HepG2 (cell line): ENCODE results near the gene ARHGAP35. TPM values are rescaled to one million over a fixed set of nuclear protein-coding genes. Genes with fewer than 3 reads are reported as not detected.
"Not testable (repeated sequence)": the region's sequence is repeated elsewhere in the genome, so short reads cannot be mapped to it uniquely, and the experiment has no call there.

ENCODE experiments used
- ATAC-seq: fragments of 200-7000 bp; cut with Tn5 transposase; 3 replicates; pipeline ENCODE4 v1.9.1; 2020; ENCODE audit warnings: mild to moderate bottlenecking, moderate library complexity
- BruUV-seq: library from RNA; stranded (reverse); fragments of 400-500 nt; replicated peaks from 2 replicates; lab custom pipeline; 2021; lab: Mats Ljungman, UMichigan
- CTCF ChIA-PET: fragments of 300-600 bp; formaldehyde crosslinking; extraction: SDS; loops from one replicate; lab custom pipeline; 2021; ENCODE audit warnings: low total read pairs, inconsistent platforms, low intra/inter-chr PET ratio; lab: Yijun Ruan, JAX
- POLR2A ChIA-PET: fragments of 350-600 bp; sonication (Branson Sonifier 250); formaldehyde crosslinking; loops from one replicate; lab custom pipeline; 2020; ENCODE audit warnings: antibody characterized with exemption, inconsistent platforms; lab: Yijun Ruan, JAX
- DNase-seq: peaks from one replicate; pipeline ENCODE4 v3.0.0-alpha.2; 2015; ENCODE audit warnings: low spot score
- FAIRE-seq: peaks from 3 replicates; lab custom pipeline; 2011; peaks lifted over from hg19 to GRCh38; lab: Jason Lieb, UNC
- H2AFZ ChIP-seq: one replicate; pipeline ENCODE4 v1.6.1; 2011; ENCODE audit warnings: low read length, inconsistent platforms
- H3K27ac ChIP-seq: fragments of 300-600 bp; 3 replicates; pipeline ENCODE4 v1.8.0; 2011; ENCODE audit warnings: mixed run types, mild to moderate bottlenecking, mixed read lengths, low read length, inconsistent platforms; ENCODE audit not compliant: insufficient read depth; ENCODE audit errors: extremely low read length
- H3K27me3 ChIP-seq, 2 experiments: fragments of 200-600 bp in 1 of 2; 2 replicates in 1 of 2; 3 replicates in 1 of 2; pipeline versions ENCODE4 v1.6.0 to v1.8.0; 2011; ENCODE audit warnings: low read length in 2 of 2, mild to moderate bottlenecking in 2 of 2, moderate library complexity in 2 of 2, inconsistent platforms in 1 of 2; ENCODE audit not compliant: insufficient read depth in 2 of 2, control insufficient read depth in 1 of 2
- H3K36me3 ChIP-seq, 2 experiments: fragments of 200-600 bp in 1 of 2; replicated peaks in 1 of 2; 2 replicates in 1 of 2; 3 replicates in 1 of 2; pipeline versions ENCODE4 v1.5.1 to v1.8.0; 2011; ENCODE audit warnings: low read length in 2 of 2, inconsistent platforms in 1 of 2; ENCODE audit not compliant: insufficient read depth in 2 of 2, control insufficient read depth in 1 of 2
- H3K4me1 ChIP-seq: 2 replicates; pipeline ENCODE4 v1.5.1; 2012; ENCODE audit warnings: low read length, inconsistent platforms; ENCODE audit not compliant: insufficient read depth
- H3K4me2 ChIP-seq: 2 replicates; pipeline ENCODE4 v1.6.0; 2011; ENCODE audit warnings: low read depth, low read length, inconsistent platforms
- H3K4me3 ChIP-seq, 3 experiments: fragments of 200-600 bp in 1 of 3; sonication (generic), shearing (Covaris generic) in 1 of 3; replicated peaks in 1 of 3; 2 replicates each; pipeline ENCODE4 v1.5.1; 2011 to 2016; ENCODE audit warnings: low read length in 3 of 3, inconsistent platforms in 2 of 3, low read depth in 2 of 3, mild to moderate bottlenecking in 2 of 3, control low read depth in 1 of 3, mixed read lengths in 1 of 3; ENCODE audit not compliant: insufficient read depth in 1 of 3
- H3K79me2 ChIP-seq: one replicate; pipeline ENCODE4 v1.6.1; 2011; ENCODE audit warnings: low read length, inconsistent platforms; ENCODE audit not compliant: insufficient read depth
- H3K9ac ChIP-seq: 2 replicates; pipeline ENCODE4 v1.6.0; 2011; ENCODE audit warnings: mild to moderate bottlenecking, low read depth, low read length, inconsistent platforms; ENCODE audit not compliant: insufficient read depth
- H3K9me3 ChIP-seq: 2 replicates; pipeline ENCODE4 v1.5.1; 2012; ENCODE audit warnings: mild to moderate bottlenecking, low read length
- H4K20me1 ChIP-seq: 2 replicates; pipeline ENCODE4 v1.6.0; 2011; ENCODE audit warnings: inconsistent platforms, mild to moderate bottlenecking, low read length, moderate library complexity; ENCODE audit not compliant: insufficient read depth
- ARHGAP35 ChIP-seq: sonication (generic); formaldehyde crosslinking; IDR thresholded peaks from 2 replicates; pipeline ENCODE4 v1.9.0; 2022; ENCODE audit warnings: mild to moderate bottlenecking, inconsistent platforms, moderate library complexity, missing genetic modification reagents, borderline replicate concordance
- ERF ChIP-seq: IDR thresholded peaks from 2 replicates; pipeline ENCODE4 v1.6.1; 2018; ENCODE audit warnings: missing biosample characterization, missing genetic modification reagents
- SPEN ChIP-seq: sonication (generic); formaldehyde crosslinking; IDR thresholded peaks from 2 replicates; pipeline ENCODE4 v1.5.1; 2020; ENCODE audit warnings: low read depth, mild to moderate bottlenecking, missing genetic modification reagents
- TEAD2 ChIP-seq: sonication (generic); formaldehyde crosslinking; IDR thresholded peaks from 2 replicates; pipeline ENCODE4 v1.9.0; 2021; ENCODE audit warnings: missing genetic modification reagents
- USF2 ChIP-seq, 2 experiments: sonication (generic) in 1 of 2; formaldehyde crosslinking in 1 of 2; IDR thresholded peaks; 2 replicates each; pipeline versions ENCODE4 v1.5.1 to v1.6.1; 2011 to 2020; ENCODE audit warnings: borderline replicate concordance in 1 of 2, low read depth in 1 of 2, low read length in 1 of 2, mild to moderate bottlenecking in 1 of 2, missing genetic modification reagents in 1 of 2, moderate library complexity in 1 of 2
- YEATS4 ChIP-seq: sonication (generic); formaldehyde crosslinking; IDR thresholded peaks from 2 replicates; pipeline ENCODE4 v1.4.0; 2020; ENCODE audit warnings: missing genetic modification reagents, borderline replicate concordance
- ZNF296 ChIP-seq: sonication (generic); formaldehyde crosslinking; conservative IDR thresholded peaks from 2 replicates; pipeline ENCODE4 v1.5.0; 2020; ENCODE audit warnings: mild to moderate bottlenecking, missing genetic modification reagents
- WGBS: methylation state at CpG from one replicate; pipeline ENCODE4 v1.1.6; 2017; ENCODE audit warnings: low lambda C conversion rate; 5-methylcytosine and 5-hydroxymethylcytosine counted together
- in situ Hi-C: cut with HindIII; loops from 2 replicates; pipeline ENCODE4 v1.10.0; 2017; ENCODE audit warnings: low pct_unique_long_range_greater_than_20kb; ENCODE audit not compliant: extremely low pct_ligation_motif_present
- intact Hi-C: fragments of 100-400 bp; cut with micrococcal nuclease; formaldehyde crosslinking; loops from one replicate; pipeline ENCODE4 v1.10.0; 2022; ENCODE audit not compliant: unreplicated experiment
- polyA plus RNA-seq, 8 experiments: library from polyadenylated mRNA; depleted of rRNA in 3 of 8; stranded (reverse) in 7 of 8; unstranded in 1 of 8; fragments of >200 nt; fragmentation: Illumina TruSeq in 4 of 8; extraction: Trizol in 4 of 8; gene quantifications; 2 replicates each; pipeline versions ENCODE4 v1.2.1 to v1.2.3, GENCODE V29; 2011 to 2016; ENCODE audit warnings: low read depth in 4 of 8, missing spikeins in 1 of 8, mixed read lengths in 1 of 8; ENCODE audit not compliant: insufficient read depth in 1 of 8
- total RNA-seq, 5 experiments: library from RNA; depleted of rRNA; stranded (reverse); fragments of >200 nt; fragmentation: Illumina TruSeq; extraction: Trizol; gene quantifications; 2 replicates each; pipeline ENCODE4 v1.2.3, GENCODE V29; 2016; ENCODE audit warnings: low read depth in 1 of 5

Gene ARHGAP35
- total and polyA plus RNA-seq, 2 of the 13 experiments (the other 11 are each of a cell fraction or from before 2014, with no cell fraction given): 30.1 to 30.2 TPM

DNA sequence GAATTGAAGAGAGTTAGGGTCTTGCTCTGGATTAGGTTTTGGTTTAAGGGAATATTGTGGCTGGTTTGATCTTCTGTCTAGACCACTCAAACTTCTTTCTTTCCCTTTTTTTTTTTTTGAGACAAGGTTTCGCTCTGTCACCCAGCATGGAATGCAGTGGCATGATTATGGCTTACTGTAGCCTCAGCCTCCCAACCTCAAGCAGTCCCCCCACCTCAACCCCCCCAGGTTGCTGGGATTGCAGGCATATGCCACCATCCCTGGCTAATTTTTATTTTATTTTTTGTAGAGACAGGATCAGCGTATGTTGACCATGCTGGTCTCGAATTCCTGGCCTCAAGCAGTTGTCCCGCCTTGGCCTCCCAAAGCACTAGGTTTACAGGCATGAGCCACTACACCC, 21.2 kb downstream of the ARHGAP35 start (continued):
- no peak for TF ChIP-seq ERF
- TF ChIP-seq ARHGAP35 (CRISPR knock-in tag): no peak
- no peak for TF ChIP-seq SPEN (CRISPR knock-in tag)
- no peak for TF ChIP-seq TEAD2 (CRISPR knock-in tag)
- no peak for TF ChIP-seq YEATS4
- TF ChIP-seq USF2 (IDR thresholded peaks at IDR 0.05; ENCODE audit: low read depth, low read length): no peak
- no peak for TF ChIP-seq USF2 (CRISPR knock-in tag; IDR thresholded peaks at IDR 0.05; ENCODE audit: borderline replicate concordance)
- TF ChIP-seq ZNF296: no peak

DNA sequence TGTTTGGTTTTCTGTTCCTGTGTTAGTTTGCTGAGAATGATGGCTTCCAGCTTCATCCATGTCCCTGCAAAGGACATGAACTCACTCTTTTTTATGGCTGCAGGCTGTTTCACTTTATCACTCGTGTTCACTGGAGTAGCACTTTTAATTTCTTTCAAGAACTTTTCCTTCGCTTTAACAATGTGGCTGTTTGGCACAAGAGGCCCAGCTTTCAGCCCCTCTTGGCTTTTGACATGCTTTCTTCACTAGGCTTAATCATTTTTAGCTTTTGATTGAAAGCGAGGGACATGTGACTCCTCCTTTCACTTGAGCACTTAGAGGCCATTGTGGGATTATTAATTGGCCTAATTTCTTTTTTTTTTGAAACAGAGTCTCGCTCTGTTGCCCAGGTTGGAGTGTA, 22.0 kb downstream of the ARHGAP35 start:
- H3K27ac ChIP-seq, BruUV-seq, H3K9me3 ChIP-seq, FAIRE-seq, H3K36me3 ChIP-seq, H3K4me2 ChIP-seq, H3K9ac ChIP-seq, intact Hi-C loops, H3K27me3 ChIP-seq, ATAC-seq, POLR2A ChIA-PET, H3K4me3 ChIP-seq, DNase-seq, in situ Hi-C loops, CTCF ChIA-PET, H2AFZ ChIP-seq, H4K20me1 ChIP-seq: not testable (repeated sequence)
- peaks cover 39% of the 10 kb centered on the region for H3K4me1 ChIP-seq
- WGBS: 95% methylated on average over 4 of the region's 4 CpGs
- H3K79me2 ChIP-seq: peaks cover 91% of the 10 kb centered on the region
